Endodermal cell (in vitro differentiated cells): Measurements from ENCODE around the gene DNAAF5. TPM values are rescaled to one million over a fixed set of nuclear protein-coding genes. Genes with fewer than 3 reads are reported as not detected.

Source experiments
- DNase-seq: peaks from one replicate; pipeline ENCODE4 v3.0.0-alpha.2; 2017
- H3K27ac ChIP-seq: 2 replicates; pipeline ENCODE4 v1.5.1; 2013; ENCODE audit warnings: mild to moderate bottlenecking, low read depth, low read length, moderate library complexity
- H3K27me3 ChIP-seq: 2 replicates; pipeline ENCODE4 v1.6.1; 2013; ENCODE audit warnings: mild to moderate bottlenecking, low read length, moderate library complexity; ENCODE audit not compliant: insufficient read depth, control insufficient read depth, poor library complexity, severe bottlenecking
- H3K36me3 ChIP-seq: 2 replicates; pipeline ENCODE4 v1.7.0; 2013; ENCODE audit warnings: mild to moderate bottlenecking, low read length, moderate library complexity; ENCODE audit not compliant: control insufficient read depth, insufficient read depth
- H3K4me1 ChIP-seq: one replicate; pipeline ENCODE4 v1.7.0; 2013; ENCODE audit warnings: low read length; ENCODE audit not compliant: control insufficient read depth, insufficient read depth
- H3K4me3 ChIP-seq: 2 replicates; pipeline ENCODE4 v1.5.1; 2013; ENCODE audit warnings: mild to moderate bottlenecking, low read length, moderate library complexity
- H3K9ac ChIP-seq: 2 replicates; pipeline ENCODE4 v1.6.1; 2013; ENCODE audit warnings: mild to moderate bottlenecking, low read length, moderate library complexity; ENCODE audit not compliant: poor library complexity, severe bottlenecking; ENCODE audit errors: extremely low read depth
- H3K9me3 ChIP-seq: 2 replicates; pipeline ENCODE4 v1.6.1; 2013; ENCODE audit warnings: mild to moderate bottlenecking, low read length, moderate library complexity; ENCODE audit not compliant: control insufficient read depth
- H3K27ac Mint-ChIP-seq: 2 replicates; pipeline ENCODE4 v1.8.0; 2020; ENCODE audit warnings: mixed read lengths
- H3K27me3 Mint-ChIP-seq: 2 replicates; pipeline ENCODE4 v1.8.0; 2021; ENCODE audit warnings: mild to moderate bottlenecking, mixed read lengths; ENCODE audit not compliant: insufficient read depth
- H3K36me3 Mint-ChIP-seq: 2 replicates; pipeline ENCODE4 v1.8.0; 2020; ENCODE audit warnings: low read depth, mixed read lengths
- H3K4me1 Mint-ChIP-seq: 2 replicates; pipeline ENCODE4 v1.8.0; 2020; ENCODE audit warnings: mixed read lengths
- H3K4me3 Mint-ChIP-seq: 2 replicates; pipeline ENCODE4 v1.8.0; 2020; ENCODE audit warnings: mild to moderate bottlenecking, moderate library complexity, mixed read lengths
- H3K9me3 Mint-ChIP-seq: 2 replicates; pipeline ENCODE4 v1.8.0; 2020; ENCODE audit warnings: mild to moderate bottlenecking, mixed read lengths
- WGBS, 2 experiments: methylation state at CpG; one replicate each; pipeline versions ENCODE4 v1.1.5 to v1.1.7; 2013; ENCODE audit warnings: missing lambda C conversion rate in 2 of 2, mixed read lengths in 1 of 2; ENCODE audit not compliant: insufficient coverage in 1 of 2, insufficient read length in 1 of 2; 5-methylcytosine and 5-hydroxymethylcytosine counted together
- total RNA-seq, 2 donors: library from RNA; stranded (reverse); fragmentation: NEBNext Ultra II Directional in 1 of 2; extraction: Animal tissue kit (Norgen Biotek cat#: 25700) in 1 of 2; gene quantifications; 2 replicates in 1 of 2; 3 replicates in 1 of 2; pipeline ENCODE4 v1.2.1, GENCODE V29; 2021
- TF ChIP-seq, protein P1 (sequence below): fragments of 200-600 bp; sonication (generic); conservative IDR thresholded peaks from 2 replicates; pipeline ENCODE4 v1.5.0; 2021; ENCODE audit warnings: antibody characterized with exemption, mild to moderate bottlenecking

DNAAF5 gene
- total RNA-seq, 2 donors from 2014 or later, result 54.2 to 54.3 TPM

DNA sequence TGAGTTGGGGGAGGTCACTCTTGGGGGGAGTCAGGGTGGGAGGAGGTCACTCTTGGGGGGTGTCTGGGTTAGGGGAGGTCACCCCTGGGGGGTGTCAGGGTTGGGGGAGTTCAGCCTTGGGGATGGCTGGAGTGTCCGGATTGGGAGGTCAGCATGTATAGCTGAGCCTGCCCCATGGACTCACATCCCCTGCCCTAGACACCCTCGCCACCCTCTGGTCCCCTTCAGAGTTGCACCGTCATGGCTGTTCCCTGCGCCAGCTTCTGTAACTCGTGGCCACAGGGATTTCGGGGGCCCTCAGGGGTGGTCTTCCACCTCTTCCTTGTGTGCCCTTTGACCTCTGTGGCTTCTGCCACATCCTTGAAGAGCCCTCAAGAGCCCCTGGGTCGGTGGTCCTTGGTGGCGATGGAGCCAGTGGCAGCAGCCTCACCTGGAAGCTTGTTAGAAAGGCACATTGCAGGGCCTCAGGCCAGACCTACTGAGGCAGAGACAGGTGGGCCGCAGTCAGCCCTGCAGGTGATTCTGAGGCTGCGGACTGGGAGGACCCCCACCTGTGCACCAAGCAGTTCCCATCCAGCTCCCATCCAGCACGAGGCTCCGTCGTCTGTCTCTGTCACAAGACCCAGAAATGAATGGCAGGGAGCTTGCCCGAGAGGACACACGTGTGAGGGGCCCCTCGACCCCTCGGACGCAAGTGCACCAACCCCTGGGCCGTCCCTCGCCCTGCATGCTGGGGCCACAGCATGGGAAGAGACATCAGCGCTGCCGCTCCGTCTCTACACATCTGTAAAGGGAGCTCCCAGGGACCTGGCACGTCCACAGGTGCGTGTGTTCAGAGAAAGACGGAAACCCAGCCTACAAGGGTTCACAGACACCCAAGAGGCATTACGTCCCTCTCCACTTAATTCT is 61.1 kb downstream of the DNAAF5 start:
- peaks cover 4% of the 10 kb centered on the region for H3K9me3 Mint-ChIP-seq
- no peaks in the 10 kb centered on the region for H3K4me1 ChIP-seq
- H3K4me3 Mint-ChIP-seq, result no peak overlapping the region
- H3K27ac Mint-ChIP-seq, result no peak overlapping the region
- no peak overlapping the region for H3K9ac ChIP-seq
- H3K27me3 ChIP-seq, result no peaks in the 10 kb centered on the region
- H3K36me3 ChIP-seq, result peaks cover 34% of the 10 kb centered on the region
- H3K36me3 Mint-ChIP-seq, result peaks cover 68% of the 10 kb centered on the region
- peak; percentile 57 for DNase-seq
- no peak overlapping the region for H3K4me3 ChIP-seq
- WGBS, 2 experiments, result 94 to 95% methylated on average over 20 to 27 of the region's 27 CpGs
- H3K9me3 ChIP-seq, result peaks cover 5% of the 10 kb centered on the region
- TF ChIP-seq, protein P1, sequence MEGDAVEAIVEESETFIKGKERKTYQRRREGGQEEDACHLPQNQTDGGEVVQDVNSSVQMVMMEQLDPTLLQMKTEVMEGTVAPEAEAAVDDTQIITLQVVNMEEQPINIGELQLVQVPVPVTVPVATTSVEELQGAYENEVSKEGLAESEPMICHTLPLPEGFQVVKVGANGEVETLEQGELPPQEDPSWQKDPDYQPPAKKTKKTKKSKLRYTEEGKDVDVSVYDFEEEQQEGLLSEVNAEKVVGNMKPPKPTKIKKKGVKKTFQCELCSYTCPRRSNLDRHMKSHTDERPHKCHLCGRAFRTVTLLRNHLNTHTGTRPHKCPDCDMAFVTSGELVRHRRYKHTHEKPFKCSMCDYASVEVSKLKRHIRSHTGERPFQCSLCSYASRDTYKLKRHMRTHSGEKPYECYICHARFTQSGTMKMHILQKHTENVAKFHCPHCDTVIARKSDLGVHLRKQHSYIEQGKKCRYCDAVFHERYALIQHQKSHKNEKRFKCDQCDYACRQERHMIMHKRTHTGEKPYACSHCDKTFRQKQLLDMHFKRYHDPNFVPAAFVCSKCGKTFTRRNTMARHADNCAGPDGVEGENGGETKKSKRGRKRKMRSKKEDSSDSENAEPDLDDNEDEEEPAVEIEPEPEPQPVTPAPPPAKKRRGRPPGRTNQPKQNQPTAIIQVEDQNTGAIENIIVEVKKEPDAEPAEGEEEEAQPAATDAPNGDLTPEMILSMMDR, result peak; percentile 47
- no peak overlapping the region for H3K27ac ChIP-seq
- no peaks in the 10 kb centered on the region for H3K4me1 Mint-ChIP-seq
- H3K27me3 Mint-ChIP-seq, result no peaks in the 10 kb centered on the region

DNA sequence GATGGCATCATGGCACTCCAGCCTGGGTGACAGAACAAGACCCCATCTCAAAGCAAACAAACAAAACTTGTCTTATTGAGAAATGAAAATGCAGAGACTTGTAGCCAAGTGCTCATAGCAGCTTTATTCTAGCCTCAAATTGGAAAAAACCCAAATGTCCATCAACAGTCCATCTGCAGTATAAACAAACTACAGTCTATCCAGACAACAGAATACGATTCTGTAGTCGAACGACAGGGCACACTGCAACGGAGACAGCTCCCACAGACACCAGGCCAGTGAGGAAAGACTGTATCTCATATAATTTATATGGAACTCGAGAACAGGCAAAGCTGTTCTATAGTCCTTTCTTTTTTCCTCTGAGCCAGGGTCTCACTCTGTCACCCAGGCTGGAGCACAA is 65.0 kb downstream of the DNAAF5 start:
- peaks cover 5% of the 10 kb centered on the region for H3K9me3 ChIP-seq
- H3K36me3 ChIP-seq, result peaks cover 16% of the 10 kb centered on the region
- H3K27me3 Mint-ChIP-seq, result no peaks in the 10 kb centered on the region
- H3K9me3 Mint-ChIP-seq, result peaks cover 4% of the 10 kb centered on the region
- H3K27ac Mint-ChIP-seq, result no peak overlapping the region
- TF ChIP-seq, protein P1, result no peak
- no peaks in the 10 kb centered on the region for H3K27me3 ChIP-seq
- no peaks in the 10 kb centered on the region for H3K4me1 ChIP-seq
- H3K36me3 Mint-ChIP-seq, result peaks cover 43% of the 10 kb centered on the region
- no peak overlapping the region for H3K4me3 ChIP-seq
- no peak for DNase-seq
- 98 to 100% methylated on average over 2 to 5 of the region's 5 CpGs for WGBS, 2 experiments
- no peak overlapping the region for H3K4me3 Mint-ChIP-seq
- H3K27ac ChIP-seq, result no peak overlapping the region
- no peaks in the 10 kb centered on the region for H3K4me1 Mint-ChIP-seq
- H3K9ac ChIP-seq, result no peak overlapping the region

DNA sequence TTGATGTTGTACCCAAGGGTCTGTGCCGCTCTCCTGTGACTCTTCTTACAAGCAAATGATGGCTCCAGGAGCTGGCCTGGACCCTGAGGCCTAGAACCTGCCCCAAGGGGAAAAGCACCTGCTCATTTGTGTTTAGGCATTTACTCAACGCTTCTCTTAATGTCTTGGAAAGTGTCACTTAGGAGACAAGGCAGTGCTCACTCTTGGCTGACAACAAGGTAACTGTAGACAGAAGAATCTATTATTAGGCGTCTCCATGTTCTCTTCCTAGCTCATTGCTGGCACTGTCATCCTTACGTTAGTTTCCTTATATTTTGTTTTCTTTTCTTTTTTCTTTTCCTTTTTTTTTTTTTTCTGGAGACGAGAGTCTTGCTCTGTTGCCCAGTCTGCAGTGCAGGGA is 67.7 kb downstream of the DNAAF5 start:
- Mint-ChIP-seq H3K27ac (no peak overlapping the region), H3K27me3 (no peaks in the 10 kb centered on the region), H3K4me3 (no peak overlapping the region), H3K4me1 (no peaks in the 10 kb centered on the region), H3K36me3 (peaks cover 44% of the 10 kb centered on the region), H3K9me3 (peaks cover 9% of the 10 kb centered on the region)
- Histone ChIP-seq H3K9me3 (no peaks in the 10 kb centered on the region), H3K9ac (no peak overlapping the region), H3K4me3 (no peak overlapping the region), H3K4me1 (no peaks in the 10 kb centered on the region), H3K27me3 (no peaks in the 10 kb centered on the region), H3K36me3 (peaks cover 5% of the 10 kb centered on the region), H3K27ac (no peak overlapping the region)
- TF ChIP-seq, protein P1, result no peak
- DNase-seq, result no peak
- WGBS, 2 experiments, result 86 to 95% methylated on average over 5 of the region's 5 CpGs
